Left lung (tissue), 10 donors: ENCODE measurements around the gene STAB1. TPM values are rescaled to one million over a fixed set of nuclear protein-coding genes. Genes with fewer than 3 reads are reported as not detected.
A peak's percentile ranks its signal among the peaks of the same experiment; 100 is the strongest.

Experiments used
- ATAC-seq: fragments of 200-7000 bp; cut with Tn5 transposase; one replicate; pipeline ENCODE4 v1.9.1; 2020; ENCODE audit warnings: moderate library complexity
- DNase-seq, 4 donors: peaks; one replicate each; pipeline ENCODE4 v3.0.0-alpha.2; 2013 to 2020
- H3K27ac ChIP-seq, 2 donors: fragments of 200-600 bp; sonication (generic) in 1 of 2; one replicate each; pipeline versions ENCODE4 v1.5.0 to v1.8.0; 2020 to 2021
- H3K27me3 ChIP-seq, 2 donors: fragments of 200-600 bp; sonication (generic) in 1 of 2; one replicate each; pipeline versions ENCODE4 v1.5.0 to v1.8.0; 2020 to 2021
- H3K36me3 ChIP-seq, 2 donors: fragments of 200-600 bp; sonication (generic) in 1 of 2; one replicate each; pipeline versions ENCODE4 v1.5.0 to v1.8.0; 2020 to 2021
- H3K4me1 ChIP-seq, 2 donors: fragments of 200-600 bp; one replicate each; pipeline ENCODE4 v1.8.0; 2021
- H3K4me3 ChIP-seq, 2 donors: fragments of 200-600 bp; sonication (generic) in 1 of 2; one replicate each; pipeline versions ENCODE4 v1.5.0 to v1.8.0; 2020 to 2021; ENCODE audit warnings: mild to moderate bottlenecking in 1 of 2
- H3K9me3 ChIP-seq, 2 donors: fragments of 200-600 bp; sonication (generic) in 1 of 2; one replicate each; pipeline versions ENCODE4 v1.5.0 to v1.8.0; 2020 to 2021
- CTCF ChIP-seq, 2 donors: fragments of 200-600 bp; sonication (generic) in 1 of 2; IDR thresholded peaks; one replicate each; pipeline versions ENCODE4 v1.5.0 to v1.8.0; 2021; ENCODE audit warnings: antibody characterized with exemption in 2 of 2
- intact Hi-C, 2 donors: fragments of 100-400 bp; cut with DNase I; formaldehyde crosslinking; loops; one replicate each; pipeline versions ENCODE4 v1.11.2 to v1.14.2; 2022
- polyA plus RNA-seq, 6 donors: library from polyadenylated mRNA; unstranded; fragments of 120-200 nt; gene quantifications; one replicate each; pipeline ENCODE4 v1.2.1, GENCODE V29; 2013; ENCODE audit not compliant: insufficient read length in 6 of 6
- total RNA-seq, 2 donors: library from RNA; stranded (reverse); fragmentation: NEBNext Ultra II Directional; extraction: Animal tissue kit (Norgen Biotek cat#: 25700); gene quantifications; one replicate each; pipeline ENCODE4 v1.2.1, GENCODE V29; 2021
- donor health status: DM: no; HTN: yes; CAD: no.
- donor health status: DM: no; HTN: no; CAD: no.

The STAB1 gene
- total and polyA plus RNA-seq, 8 donors, result 46.5 to 334 (median 51.4) TPM

- no peak for TF ChIP-seq CTCF (IDR thresholded peaks at IDR 0.05)
- no peak for DNase-seq
- no peaks in the 10 kb centered on the region for H3K9me3 ChIP-seq
- H3K36me3 ChIP-seq, result peaks cover 0 to 93% of the 10 kb centered on the region in 2 donors
- H3K27me3 ChIP-seq, result no peaks in the 10 kb centered on the region
- intact Hi-C loops, result no loop called here
- H3K27ac ChIP-seq, result no peak overlapping the region
- H3K4me3 ChIP-seq, result no peak overlapping the region
- ATAC-seq, result no peak
- H3K4me1 ChIP-seq, result no peaks in the 10 kb centered on the region
Observed at GRCh38 chr3:52506266-52506966, 11.3 kb downstream of the STAB1 start.

GRCh38 chr3:52507359-52507758, 12.2 kb downstream of the STAB1 start:
- H3K4me1 ChIP-seq, result no peaks in the 10 kb centered on the region
- no peak overlapping the region for H3K4me3 ChIP-seq
- intact Hi-C loops, result no loop called here
- DNase-seq (no peak), ATAC-seq (peak; percentile 53)
- peaks cover 0 to 95% of the 10 kb centered on the region in 2 donors for H3K36me3 ChIP-seq
- H3K27me3 ChIP-seq, result no peaks in the 10 kb centered on the region
- H3K27ac ChIP-seq, result no peak overlapping the region
- TF ChIP-seq CTCF (IDR thresholded peaks at IDR 0.05), result no peak
- no peaks in the 10 kb centered on the region for H3K9me3 ChIP-seq

- ATAC-seq, result no peak
- TF ChIP-seq CTCF (IDR thresholded peaks at IDR 0.05), result no peak
- H3K9me3 ChIP-seq, result no peaks in the 10 kb centered on the region
- peaks cover 0 to 97% of the 10 kb centered on the region in 2 donors for H3K36me3 ChIP-seq
- DNase-seq, result no peak
- H3K4me3 ChIP-seq, result no peak overlapping the region
- no peaks in the 10 kb centered on the region for H3K27me3 ChIP-seq
- intact Hi-C loops, result no loop called here
- no peak overlapping the region for H3K27ac ChIP-seq
- no peaks in the 10 kb centered on the region for H3K4me1 ChIP-seq
Observed at GRCh38 chr3:52509753-52510328, 14.7 kb downstream of the STAB1 start.

- Histone ChIP-seq H3K36me3 (peaks cover 0 to 97% of the 10 kb centered on the region in 2 donors), H3K4me1 (no peaks in the 10 kb centered on the region), H3K9me3 (no peaks in the 10 kb centered on the region), H3K27ac (no peak overlapping the region), H3K4me3 (no peak overlapping the region), H3K27me3 (no peaks in the 10 kb centered on the region)
- intact Hi-C loops, result no loop called here
- DNase-seq (no peak), ATAC-seq (no peak)
- TF ChIP-seq CTCF (IDR thresholded peaks at IDR 0.05), result no peak
Observed at GRCh38 chr3:52511509-52511908, 16.4 kb downstream of the STAB1 start.

GRCh38 chr3:52512105-52512504, 17.0 kb downstream of the STAB1 start:
- no peak for ATAC-seq
- Histone ChIP-seq H3K9me3 (no peaks in the 10 kb centered on the region), H3K4me1 (no peaks in the 10 kb centered on the region), H3K27ac (no peak overlapping the region), H3K4me3 (no peak overlapping the region), H3K27me3 (no peaks in the 10 kb centered on the region), H3K36me3 (peaks cover 0 to 97% of the 10 kb centered on the region in 2 donors)
- no peak for DNase-seq
- intact Hi-C loops, result no loop called here
- TF ChIP-seq CTCF (IDR thresholded peaks at IDR 0.05), result no peak
